HFFc6 (cell line): ENCODE measurements around the gene SLC5A2. TPM values are rescaled to one million over a fixed set of nuclear protein-coding genes. Genes with fewer than 3 reads are reported as not detected.
"Not testable (repeated sequence)": the region's sequence is repeated elsewhere in the genome, so short reads cannot be mapped to it uniquely, and the experiment has no call there.

Experiments used
- DNase-seq: peaks from one replicate; pipeline ENCODE4 v3.0.0-alpha.2; 2018
- H3K27ac Mint-ChIP-seq: 2 replicates; pipeline ENCODE4 v1.8.0; 2020; ENCODE audit warnings: mild to moderate bottlenecking, mixed read lengths
- H3K27me3 Mint-ChIP-seq: 2 replicates; pipeline ENCODE4 v1.8.0; 2021; ENCODE audit warnings: mild to moderate bottlenecking, moderate library complexity, mixed read lengths; ENCODE audit not compliant: insufficient read depth
- H3K36me3 Mint-ChIP-seq: 2 replicates; pipeline ENCODE4 v1.8.0; 2021; ENCODE audit warnings: low read depth, mixed read lengths
- H3K4me1 Mint-ChIP-seq: 2 replicates; pipeline ENCODE4 v1.8.0; 2020; ENCODE audit warnings: low read depth, mixed read lengths
- H3K4me3 Mint-ChIP-seq: 2 replicates; pipeline ENCODE4 v1.8.0; 2020; ENCODE audit warnings: mild to moderate bottlenecking, moderate library complexity, mixed read lengths
- H3K9me3 Mint-ChIP-seq: 2 replicates; pipeline ENCODE4 v1.8.0; 2020; ENCODE audit warnings: mild to moderate bottlenecking, mixed read lengths
- CTCF ChIP-seq: fragments of 200-600 bp; sonication (generic); IDR thresholded peaks from 2 replicates; pipeline ENCODE4 v1.5.0; 2021; ENCODE audit warnings: antibody characterized with exemption, mild to moderate bottlenecking
- total RNA-seq, 6 experiments: library from RNA; stranded (reverse); fragmentation: NEBNext Ultra II Directional; extraction: Animal tissue kit (Norgen Biotek cat#: 25700); gene quantifications; 2 replicates in 1 of 6; 3 replicates in 5 of 6; pipeline ENCODE4 v1.2.3, GENCODE V29; 2021

SLC5A2 gene
- total RNA-seq, 6 experiments from 2014 or later: 0.19 to 0.21 TPM; not detected in 4

GRCh38 chr16:31536804-31537361 is 54.0 kb downstream of the SLC5A2 start:
- peaks cover 15% of the 10 kb centered on the region for H3K27me3 Mint-ChIP-seq
- no peak overlapping the region for H3K4me3 Mint-ChIP-seq
- TF ChIP-seq CTCF: no peak
- no peaks in the 10 kb centered on the region for H3K4me1 Mint-ChIP-seq
- H3K27ac Mint-ChIP-seq: no peak overlapping the region
- H3K36me3 Mint-ChIP-seq: no peaks in the 10 kb centered on the region
- peaks cover 12% of the 10 kb centered on the region for H3K9me3 Mint-ChIP-seq
- DNase-seq: no peak

- H3K36me3 Mint-ChIP-seq: no peaks in the 10 kb centered on the region
- no peak overlapping the region for H3K27ac Mint-ChIP-seq
- TF ChIP-seq CTCF: no peak
- H3K4me1 Mint-ChIP-seq: no peaks in the 10 kb centered on the region
- peaks cover 12% of the 10 kb centered on the region for H3K9me3 Mint-ChIP-seq
- H3K4me3 Mint-ChIP-seq: no peak overlapping the region
- peaks cover 15% of the 10 kb centered on the region for H3K27me3 Mint-ChIP-seq
- no peak for DNase-seq
Measured at GRCh38 chr16:31537362-31538242, 54.7 kb downstream of the SLC5A2 start.

- H3K4me3 Mint-ChIP-seq, H3K36me3 Mint-ChIP-seq, H3K27ac Mint-ChIP-seq, H3K4me1 Mint-ChIP-seq, DNase-seq: not testable (repeated sequence)
- H3K9me3 Mint-ChIP-seq: peaks cover 12% of the 10 kb centered on the region
- H3K27me3 Mint-ChIP-seq: peaks cover 12% of the 10 kb centered on the region
Measured at GRCh38 chr16:31538243-31538598, 55.3 kb downstream of the SLC5A2 start.

- Mint-ChIP-seq H3K9me3 (peaks cover 12% of the 10 kb centered on the region), H3K27me3 (peaks cover 12% of the 10 kb centered on the region)
- not testable (repeated sequence) for H3K4me3 Mint-ChIP-seq, H3K27ac Mint-ChIP-seq, H3K36me3 Mint-ChIP-seq, H3K4me1 Mint-ChIP-seq, DNase-seq
Measured at GRCh38 chr16:31539762-31540161, 56.8 kb downstream of the SLC5A2 start.

Other genes with a start within 250 kb of the SLC5A2 start
- gene ITGAM, start 223.1 kb upstream of the SLC5A2 start, total RNA-seq: not detected
- gene ITGAX, start 127.9 kb upstream of the SLC5A2 start, total RNA-seq: not detected
- not detected for gene ITGAD, start 89.8 kb upstream of the SLC5A2 start, total RNA-seq
- gene COX6A2, start 54.8 kb upstream of the SLC5A2 start, total RNA-seq: not detected
- gene ZNF843, start 40.3 kb upstream of the SLC5A2 start, total RNA-seq: under 1 TPM; 0.14 to 0.47 (median 0.23) TPM
- 10 to 100 TPM in 2 of 6 experiments, 1 to 10 TPM in 4; 7.6 to 11.8 (median 9.3) TPM for gene ARMC5, start 23.6 kb upstream of the SLC5A2 start, total RNA-seq
- 100 to 1,000 TPM; 163 to 209 (median 191) TPM for gene TGFB1I1, start 11.0 kb upstream of the SLC5A2 start, total RNA-seq
- gene RUSF1, start 25.3 kb downstream of the SLC5A2 start, total RNA-seq: 10 to 100 TPM; 55.9 to 77.7 (median 63.6) TPM
- gene AHSP, start 44.8 kb downstream of the SLC5A2 start, total RNA-seq: not detected